Endodermal cell (in vitro differentiated cells): ENCODE results near the gene DENND1A. TPM values are rescaled to one million over a fixed set of nuclear protein-coding genes. Genes with fewer than 3 reads are reported as not detected.

Source experiments
- DNase-seq: peaks from one replicate; pipeline ENCODE4 v3.0.0-alpha.2; 2017
- H3K27ac ChIP-seq: 2 replicates; pipeline ENCODE4 v1.5.1; 2013; ENCODE audit warnings: mild to moderate bottlenecking, low read depth, low read length, moderate library complexity
- H3K27me3 ChIP-seq: 2 replicates; pipeline ENCODE4 v1.6.1; 2013; ENCODE audit warnings: mild to moderate bottlenecking, low read length, moderate library complexity; ENCODE audit not compliant: insufficient read depth, control insufficient read depth, poor library complexity, severe bottlenecking
- H3K36me3 ChIP-seq: 2 replicates; pipeline ENCODE4 v1.7.0; 2013; ENCODE audit warnings: mild to moderate bottlenecking, low read length, moderate library complexity; ENCODE audit not compliant: control insufficient read depth, insufficient read depth
- H3K4me1 ChIP-seq: one replicate; pipeline ENCODE4 v1.7.0; 2013; ENCODE audit warnings: low read length; ENCODE audit not compliant: control insufficient read depth, insufficient read depth
- H3K4me3 ChIP-seq: 2 replicates; pipeline ENCODE4 v1.5.1; 2013; ENCODE audit warnings: mild to moderate bottlenecking, low read length, moderate library complexity
- H3K9ac ChIP-seq: 2 replicates; pipeline ENCODE4 v1.6.1; 2013; ENCODE audit warnings: mild to moderate bottlenecking, low read length, moderate library complexity; ENCODE audit not compliant: poor library complexity, severe bottlenecking; ENCODE audit errors: extremely low read depth
- H3K9me3 ChIP-seq: 2 replicates; pipeline ENCODE4 v1.6.1; 2013; ENCODE audit warnings: mild to moderate bottlenecking, low read length, moderate library complexity; ENCODE audit not compliant: control insufficient read depth
- H3K27ac Mint-ChIP-seq: 2 replicates; pipeline ENCODE4 v1.8.0; 2020; ENCODE audit warnings: mixed read lengths
- H3K27me3 Mint-ChIP-seq: 2 replicates; pipeline ENCODE4 v1.8.0; 2021; ENCODE audit warnings: mild to moderate bottlenecking, mixed read lengths; ENCODE audit not compliant: insufficient read depth
- H3K36me3 Mint-ChIP-seq: 2 replicates; pipeline ENCODE4 v1.8.0; 2020; ENCODE audit warnings: low read depth, mixed read lengths
- H3K4me1 Mint-ChIP-seq: 2 replicates; pipeline ENCODE4 v1.8.0; 2020; ENCODE audit warnings: mixed read lengths
- H3K4me3 Mint-ChIP-seq: 2 replicates; pipeline ENCODE4 v1.8.0; 2020; ENCODE audit warnings: mild to moderate bottlenecking, moderate library complexity, mixed read lengths
- H3K9me3 Mint-ChIP-seq: 2 replicates; pipeline ENCODE4 v1.8.0; 2020; ENCODE audit warnings: mild to moderate bottlenecking, mixed read lengths
- CTCF ChIP-seq: fragments of 200-600 bp; sonication (generic); conservative IDR thresholded peaks from 2 replicates; pipeline ENCODE4 v1.5.0; 2021; ENCODE audit warnings: antibody characterized with exemption, mild to moderate bottlenecking
- WGBS, 2 experiments: methylation state at CpG; one replicate each; pipeline versions ENCODE4 v1.1.5 to v1.1.7; 2013; ENCODE audit warnings: missing lambda C conversion rate in 2 of 2, mixed read lengths in 1 of 2; ENCODE audit not compliant: insufficient coverage in 1 of 2, insufficient read length in 1 of 2; 5-methylcytosine and 5-hydroxymethylcytosine counted together
- total RNA-seq, 2 donors: library from RNA; stranded (reverse); fragmentation: NEBNext Ultra II Directional in 1 of 2; extraction: Animal tissue kit (Norgen Biotek cat#: 25700) in 1 of 2; gene quantifications; 2 replicates in 1 of 2; 3 replicates in 1 of 2; pipeline ENCODE4 v1.2.1, GENCODE V29; 2021

Gene DENND1A
- total RNA-seq, 2 donors from 2014 or later = 29.5 to 38.4 TPM

GRCh38 chr9:123423311-123423640, 506.6 kb downstream of the DENND1A start:
- Mint-ChIP-seq H3K4me3 (no peak overlapping the region), H3K36me3 (peaks cover 17% of the 10 kb centered on the region)

GRCh38 chr9:123422635-123423310, 507.2 kb downstream of the DENND1A start:
- peaks cover 13% of the 10 kb centered on the region for H3K4me1 Mint-ChIP-seq
- 78 to 79% methylated on average over 21 of the region's 21 CpGs for WGBS, 2 experiments
- H3K9me3 ChIP-seq = no peaks in the 10 kb centered on the region
- H3K4me3 ChIP-seq = no peak overlapping the region
- H3K36me3 ChIP-seq = peaks cover 4% of the 10 kb centered on the region
- H3K9me3 Mint-ChIP-seq = no peaks in the 10 kb centered on the region
- H3K27me3 ChIP-seq = no peaks in the 10 kb centered on the region
- no peak overlapping the region for H3K27ac ChIP-seq
- peak; percentile 66 for DNase-seq
- no peaks in the 10 kb centered on the region for H3K27me3 Mint-ChIP-seq
- H3K36me3 Mint-ChIP-seq = peaks cover 17% of the 10 kb centered on the region
- H3K4me1 ChIP-seq = no peaks in the 10 kb centered on the region
- TF ChIP-seq CTCF = no peak
- H3K27ac Mint-ChIP-seq = no peak overlapping the region
- no peak overlapping the region for H3K9ac ChIP-seq
- H3K4me3 Mint-ChIP-seq = no peak overlapping the region

More at GRCh38 chr9:123423311-123423640, 506.6 kb downstream of the DENND1A start:
- H3K27ac Mint-ChIP-seq = no peak overlapping the region
- TF ChIP-seq CTCF = no peak
- H3K9me3 Mint-ChIP-seq = no peaks in the 10 kb centered on the region
- Histone ChIP-seq H3K9ac (no peak overlapping the region), H3K27ac (no peak overlapping the region), H3K36me3 (peaks cover 4% of the 10 kb centered on the region), H3K27me3 (no peaks in the 10 kb centered on the region), H3K4me1 (no peaks in the 10 kb centered on the region), H3K4me3 (no peak overlapping the region), H3K9me3 (no peaks in the 10 kb centered on the region)
- H3K27me3 Mint-ChIP-seq = no peaks in the 10 kb centered on the region
- H3K4me1 Mint-ChIP-seq = peaks cover 13% of the 10 kb centered on the region
- DNase-seq = no peak
- 64 to 74% methylated on average over 7 to 8 of the region's 8 CpGs for WGBS, 2 experiments

- Mint-ChIP-seq H3K9me3 (no peaks in the 10 kb centered on the region), H3K27ac (peak overlapping the region; percentile 72), H3K27me3 (no peaks in the 10 kb centered on the region), H3K4me3 (no peak overlapping the region), H3K36me3 (peaks cover 17% of the 10 kb centered on the region), H3K4me1 (peaks cover 13% of the 10 kb centered on the region)
- Histone ChIP-seq H3K4me3 (no peak overlapping the region), H3K9ac (no peak overlapping the region), H3K27me3 (no peaks in the 10 kb centered on the region), H3K4me1 (no peaks in the 10 kb centered on the region), H3K9me3 (no peaks in the 10 kb centered on the region), H3K36me3 (peaks cover 4% of the 10 kb centered on the region), H3K27ac (no peak overlapping the region)
- no peak for TF ChIP-seq CTCF
- DNase-seq = peak; percentile 57
- 87 to 89% methylated on average over 5 to 8 of the region's 8 CpGs for WGBS, 2 experiments
These were observed 508.0 kb downstream of the DENND1A start for GRCh38 chr9:123421801-123422455.
